ENCODE measurements around the gene PIK3AP1. TPM values are rescaled to one million over a fixed set of nuclear protein-coding genes. Genes with fewer than 3 reads are reported as not detected.

The PIK3AP1 gene
- total RNA-seq, 4 donors from 2014 or later, result 3.1 to 15.5 (median 5.5) TPM

GRCh38 chr10:96632974-96633710 is 87.2 kb downstream of the PIK3AP1 start:
- H3K36me3 ChIP-seq, result no peaks in the 10 kb centered on the region
- 60 to 67% methylated on average over 3 to 4 of the region's 4 CpGs for WGBS, 2 donors (ENCODE audit: low coverage in 1 of 2)

GRCh38 chr10:96627292-96627691 is 93.0 kb downstream of the PIK3AP1 start:
- Histone ChIP-seq H3K36me3 (no peaks in the 10 kb centered on the region), H3K4me3 (no peak overlapping the region), H3K27ac (no peak overlapping the region), H3K4me1 (no peaks in the 10 kb centered on the region), H3K9me3 (no peaks in the 10 kb centered on the region), H3K27me3 (no peaks in the 10 kb centered on the region)
- no peak for TF ChIP-seq POLR2A (IDR thresholded peaks at IDR 0.05)
- no peak for TF ChIP-seq POLR2AphosphoS5 (IDR thresholded peaks at IDR 0.05)
- no peak for ATAC-seq
- 81 to 85% methylated on average over 1 of the region's 1 CpG for WGBS, 2 donors (ENCODE audit: low coverage in 1 of 2)

More at GRCh38 chr10:96632974-96633710, 87.2 kb downstream of the PIK3AP1 start:
- no peaks in the 10 kb centered on the region for H3K9me3 ChIP-seq
- H3K27ac ChIP-seq, result no peak overlapping the region
- ATAC-seq, result no peak
- peaks cover 0 to 9% (median 0%) of the 10 kb centered on the region in 3 donors for H3K4me1 ChIP-seq
- no peak overlapping the region for H3K4me3 ChIP-seq
- TF ChIP-seq POLR2AphosphoS5 (IDR thresholded peaks at IDR 0.05), result no peak
- TF ChIP-seq CTCF (IDR thresholded peaks at IDR 0.05), result no peak
- TF ChIP-seq POLR2A (IDR thresholded peaks at IDR 0.05), result no peak
- no peak for TF ChIP-seq EP300 (IDR thresholded peaks at IDR 0.05)
- no peaks in the 10 kb centered on the region for H3K27me3 ChIP-seq

- H3K4me1 ChIP-seq, result no peaks in the 10 kb centered on the region
- H3K27ac ChIP-seq, result no peak overlapping the region
- no peaks in the 10 kb centered on the region for H3K9me3 ChIP-seq
- no peak for TF ChIP-seq POLR2AphosphoS5 (IDR thresholded peaks at IDR 0.05)
- TF ChIP-seq CTCF (IDR thresholded peaks at IDR 0.05), result no peak
- no peak for TF ChIP-seq EP300 (IDR thresholded peaks at IDR 0.05)
- TF ChIP-seq POLR2A (IDR thresholded peaks at IDR 0.05), result no peak
- no peaks in the 10 kb centered on the region for H3K36me3 ChIP-seq
- H3K4me3 ChIP-seq, result no peak overlapping the region
- WGBS, 2 donors (ENCODE audit: low coverage in 1 of 2), result 81 to 89% methylated on average over 4 of the region's 5 CpGs
- H3K27me3 ChIP-seq, result no peaks in the 10 kb centered on the region
- no peak for ATAC-seq
Measured at GRCh38 chr10:96626795-96627194, 93.5 kb downstream of the PIK3AP1 start.

GRCh38 chr10:96625173-96625572 is 95.1 kb downstream of the PIK3AP1 start:
- Histone ChIP-seq H3K9me3 (no peaks in the 10 kb centered on the region), H3K36me3 (no peaks in the 10 kb centered on the region), H3K27ac (no peak overlapping the region), H3K4me1 (peaks cover 0 to 4% (median 0%) of the 10 kb centered on the region in 3 donors), H3K4me3 (no peak overlapping the region), H3K27me3 (no peaks in the 10 kb centered on the region)
- no peak for ATAC-seq
- 43 to 80% methylated on average over 1 of the region's 1 CpG for WGBS, 2 donors (ENCODE audit: low coverage in 1 of 2)
- TF ChIP-seq EP300 (IDR thresholded peaks at IDR 0.05) (no peak), POLR2AphosphoS5 (IDR thresholded peaks at IDR 0.05) (no peak)

- H3K27me3 ChIP-seq, result no peaks in the 10 kb centered on the region
- peaks cover 0 to 33% (median 8%) of the 10 kb centered on the region in 3 donors for H3K4me1 ChIP-seq
- no peak for ATAC-seq
- H3K27ac ChIP-seq, result no peak overlapping the region
- no peaks in the 10 kb centered on the region for H3K9me3 ChIP-seq
- 68 to 78% methylated on average over 4 to 6 of the region's 6 CpGs for WGBS, 2 donors (ENCODE audit: low coverage in 1 of 2)
- TF ChIP-seq CTCF (IDR thresholded peaks at IDR 0.05) (no peak), POLR2AphosphoS5 (IDR thresholded peaks at IDR 0.05) (no peak)
- H3K36me3 ChIP-seq, result no peaks in the 10 kb centered on the region
- no peak overlapping the region for H3K4me3 ChIP-seq
Measured at GRCh38 chr10:96622013-96622787, 98.1 kb downstream of the PIK3AP1 start.

Data from gastroesophageal sphincter (tissue), 4 donors.